HG02852 (cell line): ENCODE measurements around the gene MYADM.

Experiments used
- ATAC-seq: cut with Tn5 transposase; IDR thresholded peaks from one replicate; pipeline ENCODE4 v1.9.1; 2021; ENCODE audit warnings: mild to moderate bottlenecking, moderate library complexity; ENCODE audit not compliant: unreplicated experiment

The MYADM gene

GRCh38 chr19:53883231-53883661 lies 15.6 kb downstream of the MYADM start:
- ATAC-seq: no peak

GRCh38 chr19:53883741-53884140 lies 16.1 kb downstream of the MYADM start:
- no peak for ATAC-seq

- ATAC-seq: no peak
Observed at GRCh38 chr19:53884256-53884655, 16.6 kb downstream of the MYADM start.

- no peak for ATAC-seq
Observed at GRCh38 chr19:53885036-53885435, 17.4 kb downstream of the MYADM start.

GRCh38 chr19:53892301-53892980 lies 24.8 kb downstream of the MYADM start:
- no peak for ATAC-seq

- ATAC-seq: no peak
Observed at GRCh38 chr19:53892981-53893325, 25.3 kb downstream of the MYADM start.

GRCh38 chr19:53894707-53895106 lies 27.0 kb downstream of the MYADM start:
- no peak for ATAC-seq

- no peak for ATAC-seq
Observed at GRCh38 chr19:53896682-53897081, 29.0 kb downstream of the MYADM start.

GRCh38 chr19:53897459-53897858 lies 29.8 kb downstream of the MYADM start:
- ATAC-seq: no peak

- no peak for ATAC-seq
Observed at GRCh38 chr19:53898166-53898565, 30.5 kb downstream of the MYADM start.

- ATAC-seq: no peak
Observed at GRCh38 chr19:53898636-53899341, 31.1 kb downstream of the MYADM start.

GRCh38 chr19:53900191-53900860 lies 32.6 kb downstream of the MYADM start:
- ATAC-seq: no peak

- no peak for ATAC-seq
Observed at GRCh38 chr19:53903055-53903680, 35.5 kb downstream of the MYADM start.

GRCh38 chr19:53904909-53905308 lies 37.2 kb downstream of the MYADM start:
- ATAC-seq: no peak

- no peak for ATAC-seq
Observed at GRCh38 chr19:53905787-53906186, 38.1 kb downstream of the MYADM start.

GRCh38 chr19:53906211-53907192 lies 38.8 kb downstream of the MYADM start:
- ATAC-seq: no peak

GRCh38 chr19:53907193-53907581 lies 39.5 kb downstream of the MYADM start:
- ATAC-seq: no peak

- ATAC-seq: no peak
Observed at GRCh38 chr19:53907690-53908089, 40.0 kb downstream of the MYADM start.

- no peak for ATAC-seq
Observed at GRCh38 chr19:53908106-53908934, 40.6 kb downstream of the MYADM start.
